ENCODE data around the gene BCL11B.

BCL11B gene

GRCh38 chr14:99317231-99318090, 45.5 kb upstream of the BCL11B start:
- no peak for DNase-seq (ENCODE audit: low read depth)
- TF ChIP-seq CTCF (IDR thresholded peaks at IDR 0.05; ENCODE audit: low read depth, low read length, missing control alignments) = no peak
- H3K4me3 ChIP-seq (ENCODE audit: low read depth, low read length) = no peak overlapping the region
- in situ Hi-C loops (cut with HindIII; ENCODE audit: low sequenced_read_pairs) = no loop called here

GRCh38 chr14:99316281-99317163, 44.5 kb upstream of the BCL11B start:
- DNase-seq (ENCODE audit: low read depth) = no peak
- no peak for TF ChIP-seq CTCF (IDR thresholded peaks at IDR 0.05; ENCODE audit: low read depth, low read length, missing control alignments)
- no peak overlapping the region for H3K4me3 ChIP-seq (ENCODE audit: low read depth, low read length)
- in situ Hi-C loops (cut with HindIII; ENCODE audit: low sequenced_read_pairs) = no loop called here

GRCh38 chr14:99315197-99315596, 43.2 kb upstream of the BCL11B start:
- H3K4me3 ChIP-seq (ENCODE audit: low read depth, low read length) = no peak overlapping the region
- no peak for TF ChIP-seq CTCF (IDR thresholded peaks at IDR 0.05; ENCODE audit: low read depth, low read length, missing control alignments)
- in situ Hi-C loops (cut with HindIII; ENCODE audit: low sequenced_read_pairs) = no loop called here
- no peak for DNase-seq (ENCODE audit: low read depth)

GRCh38 chr14:99314623-99315022, 42.6 kb upstream of the BCL11B start:
- no peak for DNase-seq (ENCODE audit: low read depth)
- H3K4me3 ChIP-seq (ENCODE audit: low read depth, low read length) = no peak overlapping the region
- no peak for TF ChIP-seq CTCF (IDR thresholded peaks at IDR 0.05; ENCODE audit: low read depth, low read length, missing control alignments)
- in situ Hi-C loops (cut with HindIII; ENCODE audit: low sequenced_read_pairs) = no loop called here

- in situ Hi-C loops (cut with HindIII; ENCODE audit: low sequenced_read_pairs) = no loop called here
- no peak for TF ChIP-seq CTCF (IDR thresholded peaks at IDR 0.05; ENCODE audit: low read depth, low read length, missing control alignments)
- DNase-seq (ENCODE audit: low read depth) = no peak
- H3K4me3 ChIP-seq (ENCODE audit: low read depth, low read length) = no peak overlapping the region
These were observed 41.2 kb upstream of the BCL11B start for GRCh38 chr14:99313234-99313633.

- in situ Hi-C loops (cut with HindIII; ENCODE audit: low sequenced_read_pairs) = no loop called here
- no peak overlapping the region for H3K4me3 ChIP-seq (ENCODE audit: low read depth, low read length)
- DNase-seq (ENCODE audit: low read depth) = no peak
- TF ChIP-seq CTCF (IDR thresholded peaks at IDR 0.05; ENCODE audit: low read depth, low read length, missing control alignments) = no peak
These were observed 40.1 kb upstream of the BCL11B start for GRCh38 chr14:99312106-99312505.
